Measurements from ENCODE around the gene NRIP1.

Gene NRIP1, protein sequence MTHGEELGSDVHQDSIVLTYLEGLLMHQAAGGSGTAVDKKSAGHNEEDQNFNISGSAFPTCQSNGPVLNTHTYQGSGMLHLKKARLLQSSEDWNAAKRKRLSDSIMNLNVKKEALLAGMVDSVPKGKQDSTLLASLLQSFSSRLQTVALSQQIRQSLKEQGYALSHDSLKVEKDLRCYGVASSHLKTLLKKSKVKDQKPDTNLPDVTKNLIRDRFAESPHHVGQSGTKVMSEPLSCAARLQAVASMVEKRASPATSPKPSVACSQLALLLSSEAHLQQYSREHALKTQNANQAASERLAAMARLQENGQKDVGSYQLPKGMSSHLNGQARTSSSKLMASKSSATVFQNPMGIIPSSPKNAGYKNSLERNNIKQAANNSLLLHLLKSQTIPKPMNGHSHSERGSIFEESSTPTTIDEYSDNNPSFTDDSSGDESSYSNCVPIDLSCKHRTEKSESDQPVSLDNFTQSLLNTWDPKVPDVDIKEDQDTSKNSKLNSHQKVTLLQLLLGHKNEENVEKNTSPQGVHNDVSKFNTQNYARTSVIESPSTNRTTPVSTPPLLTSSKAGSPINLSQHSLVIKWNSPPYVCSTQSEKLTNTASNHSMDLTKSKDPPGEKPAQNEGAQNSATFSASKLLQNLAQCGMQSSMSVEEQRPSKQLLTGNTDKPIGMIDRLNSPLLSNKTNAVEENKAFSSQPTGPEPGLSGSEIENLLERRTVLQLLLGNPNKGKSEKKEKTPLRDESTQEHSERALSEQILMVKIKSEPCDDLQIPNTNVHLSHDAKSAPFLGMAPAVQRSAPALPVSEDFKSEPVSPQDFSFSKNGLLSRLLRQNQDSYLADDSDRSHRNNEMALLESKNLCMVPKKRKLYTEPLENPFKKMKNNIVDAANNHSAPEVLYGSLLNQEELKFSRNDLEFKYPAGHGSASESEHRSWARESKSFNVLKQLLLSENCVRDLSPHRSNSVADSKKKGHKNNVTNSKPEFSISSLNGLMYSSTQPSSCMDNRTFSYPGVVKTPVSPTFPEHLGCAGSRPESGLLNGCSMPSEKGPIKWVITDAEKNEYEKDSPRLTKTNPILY (N-terminal part only)

DNA sequence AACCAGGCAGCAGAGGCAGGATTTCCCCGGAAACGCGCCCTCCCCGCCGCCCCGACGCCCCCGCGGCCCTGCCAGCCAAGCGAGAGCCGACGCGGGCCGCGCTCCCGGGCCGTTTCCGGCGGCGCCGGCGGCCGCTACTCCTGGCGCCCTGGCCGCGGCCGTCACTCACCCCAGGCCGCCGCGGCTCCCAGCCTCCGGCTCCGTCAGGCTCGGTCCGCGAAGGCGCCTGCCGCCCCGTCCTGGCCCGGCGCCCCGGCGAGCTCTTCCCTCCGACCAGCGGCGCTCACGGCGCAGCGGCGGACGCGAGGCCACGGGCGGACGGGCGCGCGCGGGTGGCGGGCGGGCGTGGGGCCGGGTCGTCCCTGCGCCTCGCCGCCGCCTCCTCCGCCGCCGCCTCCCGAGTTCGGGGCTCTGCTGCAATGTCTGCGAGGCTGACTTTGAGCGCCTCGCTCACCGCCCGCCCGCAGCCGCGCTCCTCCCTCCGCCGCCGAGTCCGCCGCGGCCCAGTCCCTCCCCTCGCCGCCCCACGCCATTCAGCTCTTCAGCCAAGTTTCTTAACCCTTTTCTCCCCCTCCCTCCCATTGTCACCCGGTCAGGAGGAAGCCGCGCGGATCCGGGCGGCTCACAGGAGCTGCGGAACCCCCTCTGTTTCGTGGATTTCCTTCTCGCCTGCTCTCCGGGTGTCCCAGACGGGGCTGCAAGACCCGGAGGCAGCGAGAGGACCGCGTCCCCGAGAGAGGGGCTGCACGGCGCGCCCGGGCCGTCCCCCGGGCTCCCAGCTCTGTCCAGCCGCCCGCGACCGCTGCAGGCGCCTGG lies at the start of gene NRIP1:
NRIP1 (minus strand) TSS at position 425 of the 816 bp plus-strand sequence. CDS start 96,808 bp downstream, outside the sequence.
- peak; percentile 72 for DNase-seq

DNA sequence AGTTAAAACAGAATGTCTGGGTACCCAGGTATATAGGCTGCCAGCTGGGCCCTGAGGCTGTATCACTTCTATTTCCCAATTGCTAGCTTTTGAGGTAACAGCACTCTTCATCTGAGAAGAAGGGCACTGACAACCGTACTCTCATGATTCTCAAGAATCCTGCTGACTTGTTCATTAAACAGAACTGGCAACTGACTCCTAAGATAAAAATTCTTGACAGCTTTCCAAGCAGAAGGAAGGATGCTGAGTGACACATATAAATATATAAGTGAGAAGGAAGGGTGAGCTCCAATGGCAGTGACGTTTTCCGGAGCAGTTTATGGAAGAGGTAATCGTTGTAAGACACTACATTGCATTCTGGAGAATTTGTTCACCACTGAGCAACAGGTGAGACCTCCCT lies 48.1 kb upstream of the NRIP1 start:
- no peak for DNase-seq

DNA sequence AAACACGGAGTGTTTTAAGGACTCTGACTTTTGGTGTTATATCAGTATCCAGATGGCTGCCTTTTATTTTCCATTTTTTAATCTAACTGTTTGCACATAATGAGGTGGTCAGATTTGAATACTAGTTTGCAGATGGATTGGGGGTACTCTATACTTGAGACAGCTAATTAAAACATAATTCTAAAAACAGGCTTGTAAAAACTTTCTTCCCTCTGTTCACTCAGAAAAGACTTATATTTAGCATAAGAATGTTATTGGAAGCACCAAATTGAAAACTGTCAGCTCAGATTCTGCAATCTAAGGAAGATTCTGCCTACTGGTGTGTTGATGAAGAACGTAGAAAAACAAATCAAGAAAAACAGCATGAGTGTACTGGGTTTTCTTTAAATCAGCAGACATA lies 44.0 kb upstream of the NRIP1 start:
- no peak for DNase-seq

DNA sequence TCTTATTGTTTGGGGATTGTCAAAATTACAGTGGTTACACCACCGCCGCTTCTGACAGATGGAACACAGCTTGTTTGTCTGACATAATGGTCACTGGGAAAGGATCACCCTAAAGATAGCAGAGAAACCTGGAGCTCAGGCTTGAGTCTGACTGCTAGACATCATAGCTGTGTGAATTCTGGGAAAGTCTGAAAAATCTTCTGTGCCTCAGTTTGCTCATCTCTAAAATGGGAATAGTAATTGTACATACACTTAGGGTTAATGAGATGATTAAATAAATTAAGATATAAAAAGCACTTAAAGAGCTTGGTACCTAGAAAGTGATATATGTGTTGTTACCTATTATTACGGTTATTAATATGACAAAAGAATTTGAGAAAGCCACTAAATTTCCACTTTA lies 39.7 kb upstream of the NRIP1 start:
- DNase-seq: no peak

DNA sequence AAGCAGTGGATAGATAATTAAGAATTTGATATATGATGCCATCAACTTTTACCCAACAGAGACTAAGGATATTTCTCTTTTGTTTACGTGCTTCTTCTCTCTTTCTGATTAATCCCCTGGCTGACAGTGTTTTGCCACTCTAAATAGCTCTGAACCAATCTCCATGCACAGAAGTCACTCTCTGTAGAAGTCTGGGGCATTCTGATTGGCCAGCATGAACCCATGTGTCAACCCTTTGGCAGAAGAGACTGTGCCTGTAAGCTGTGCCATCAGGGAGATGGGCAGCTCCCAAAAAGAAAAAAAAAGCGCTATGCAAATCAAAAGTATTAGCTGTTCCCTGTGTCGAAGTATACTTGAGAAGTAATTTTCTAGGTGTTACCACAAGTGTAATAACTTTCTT lies 34.1 kb upstream of the NRIP1 start:
- DNase-seq: no peak

DNA sequence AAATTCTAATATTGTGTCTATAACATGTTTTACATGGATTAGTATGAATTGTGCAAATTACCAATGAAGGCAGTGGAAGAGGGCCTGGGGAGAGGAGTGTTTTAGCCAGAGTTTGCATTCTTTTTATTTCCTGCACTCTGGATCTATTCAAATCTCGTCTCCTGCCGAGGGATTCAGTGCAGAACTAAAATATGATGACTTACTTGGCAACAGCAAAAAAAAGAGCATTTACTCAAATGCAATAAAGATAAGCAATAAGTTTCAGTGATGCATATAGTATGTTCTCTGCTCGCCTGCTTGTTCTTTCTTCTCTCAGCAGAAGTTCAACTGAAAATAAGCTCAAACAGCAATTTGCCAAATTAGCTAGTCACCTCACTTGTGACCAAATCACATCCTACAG lies 33.4 kb upstream of the NRIP1 start:
- no peak for DNase-seq

DNA sequence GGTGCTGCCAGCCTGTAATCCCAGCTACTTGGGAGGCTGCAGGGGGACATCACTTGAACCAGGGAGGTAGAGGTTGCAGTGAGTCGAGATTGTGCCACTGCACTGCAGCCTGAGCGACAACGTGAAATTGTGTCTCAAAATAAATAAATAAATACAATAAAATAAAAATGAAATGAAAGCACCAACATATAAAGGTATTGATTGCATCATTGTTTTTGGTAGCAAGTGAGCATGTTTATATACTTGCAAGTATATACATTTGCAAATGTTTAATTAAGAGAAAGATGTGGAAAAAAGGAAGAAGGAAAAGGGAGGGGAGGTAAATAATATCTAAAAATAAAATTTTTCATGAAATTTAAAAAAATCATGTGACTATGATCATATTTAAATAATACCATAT lies 32.8 kb upstream of the NRIP1 start:
- no peak for DNase-seq

DNA sequence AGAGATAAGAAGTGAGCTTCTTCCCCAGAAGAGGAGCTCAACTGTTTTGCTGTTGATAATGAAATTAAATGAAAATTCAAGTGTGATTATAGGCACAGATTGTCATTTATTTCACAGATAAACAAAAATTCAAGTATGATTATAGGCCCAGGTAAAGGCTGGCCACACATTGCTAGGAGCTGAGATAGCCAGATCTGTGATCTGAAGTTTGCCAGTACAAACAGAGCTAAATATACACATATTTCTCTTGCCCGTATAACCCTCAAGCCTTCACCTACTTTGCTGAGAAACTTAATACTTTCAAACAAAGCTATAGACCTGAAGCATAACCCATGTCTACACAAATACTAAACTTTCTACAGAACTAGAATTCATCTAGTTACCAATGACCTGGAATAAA lies 31.3 kb upstream of the NRIP1 start:
- DNase-seq: no peak

DNA sequence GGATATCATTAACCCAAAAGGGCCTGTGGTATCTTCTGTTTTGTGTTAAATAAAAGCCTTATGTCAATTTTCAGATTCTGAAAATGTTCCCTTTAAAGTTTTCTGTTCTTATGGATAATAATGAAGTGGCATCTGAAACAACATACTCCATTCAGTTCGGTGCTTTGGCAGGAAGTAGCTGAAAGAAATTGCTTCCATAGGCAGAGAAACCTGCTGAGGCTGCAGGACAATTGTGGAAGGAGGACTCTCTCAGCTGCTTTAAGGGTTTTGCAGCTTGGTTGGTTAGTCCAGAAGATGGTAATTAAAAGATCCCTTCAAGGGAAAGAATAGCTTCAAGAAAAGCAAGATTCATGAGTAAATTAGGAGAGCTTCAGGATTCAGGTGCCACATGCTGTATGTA lies 30.5 kb upstream of the NRIP1 start:
- no peak for DNase-seq

DNA sequence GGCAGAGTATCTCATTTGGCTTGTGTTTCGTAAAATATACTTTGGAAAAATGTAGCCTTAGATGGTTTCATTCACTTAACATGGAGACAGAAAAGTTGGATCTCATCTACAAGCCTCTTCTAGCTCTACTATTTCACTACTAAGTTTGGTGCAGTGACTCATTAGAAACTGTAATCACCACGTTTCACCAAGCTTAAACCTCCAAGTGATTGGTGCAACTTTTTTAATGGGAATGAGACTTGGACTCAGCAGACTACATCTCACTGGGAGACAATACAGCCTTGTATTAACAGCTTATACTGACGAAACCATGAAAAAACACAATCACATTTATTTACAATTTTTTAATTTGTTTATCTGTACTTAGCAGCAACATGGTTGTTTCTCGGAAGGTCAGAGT lies 29.9 kb upstream of the NRIP1 start:
- DNase-seq: no peak

DNA sequence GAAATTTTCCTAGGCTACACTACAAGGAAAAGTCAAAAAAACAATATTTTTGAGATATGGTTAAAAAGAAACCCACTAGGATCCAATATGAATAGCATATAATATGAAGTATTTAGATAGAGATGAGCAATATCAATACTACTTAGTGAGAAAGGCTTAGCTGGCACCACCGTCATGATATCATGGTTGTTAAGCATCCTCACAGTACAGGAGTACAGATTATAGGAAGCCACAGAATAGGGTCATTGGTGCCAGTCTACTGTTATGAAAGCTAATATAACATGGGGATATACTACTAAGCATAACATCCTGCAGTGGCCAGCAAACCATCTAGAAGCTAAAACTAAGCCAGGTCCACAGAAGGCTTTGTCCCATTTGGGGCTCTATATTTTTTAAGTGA lies 28.4 kb upstream of the NRIP1 start:
- no peak for DNase-seq

DNA sequence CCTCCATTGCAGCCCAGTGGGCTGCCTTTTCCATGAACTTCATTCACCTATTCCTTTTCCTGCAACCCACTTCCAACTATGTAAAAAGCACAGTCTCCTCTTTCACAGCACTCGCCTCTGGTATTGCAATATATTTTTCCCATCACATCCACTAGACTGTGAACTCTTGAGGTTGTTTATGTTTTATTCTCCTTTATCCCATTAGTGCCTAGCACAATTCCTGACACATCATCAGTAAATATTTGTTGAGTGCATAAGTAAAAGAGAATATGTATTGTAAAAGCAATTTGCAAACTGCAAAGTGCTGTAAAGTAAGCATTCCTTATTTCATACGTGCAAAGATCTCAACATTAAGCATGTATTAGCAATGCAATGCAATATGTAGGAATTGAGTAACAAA lies 27.9 kb upstream of the NRIP1 start:
- no peak for DNase-seq

DNA sequence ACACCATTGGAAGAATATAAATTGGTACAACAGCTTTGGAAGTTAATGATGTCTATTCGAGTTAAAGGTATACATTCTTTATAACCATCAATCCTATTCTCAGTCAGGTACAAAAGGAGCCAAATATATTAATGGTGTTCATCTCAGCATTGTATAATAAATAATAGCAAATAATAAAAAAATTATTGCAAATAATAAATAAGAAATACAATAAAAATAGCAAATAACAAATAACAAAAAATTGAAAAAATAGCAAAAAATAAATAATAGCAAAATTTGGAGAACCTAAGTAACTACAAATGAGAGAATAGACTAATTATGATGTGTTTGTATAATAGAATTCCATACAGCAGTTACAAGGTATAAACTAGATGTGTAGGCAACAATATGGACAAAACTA lies 25.6 kb upstream of the NRIP1 start:
- no peak for DNase-seq

DNA sequence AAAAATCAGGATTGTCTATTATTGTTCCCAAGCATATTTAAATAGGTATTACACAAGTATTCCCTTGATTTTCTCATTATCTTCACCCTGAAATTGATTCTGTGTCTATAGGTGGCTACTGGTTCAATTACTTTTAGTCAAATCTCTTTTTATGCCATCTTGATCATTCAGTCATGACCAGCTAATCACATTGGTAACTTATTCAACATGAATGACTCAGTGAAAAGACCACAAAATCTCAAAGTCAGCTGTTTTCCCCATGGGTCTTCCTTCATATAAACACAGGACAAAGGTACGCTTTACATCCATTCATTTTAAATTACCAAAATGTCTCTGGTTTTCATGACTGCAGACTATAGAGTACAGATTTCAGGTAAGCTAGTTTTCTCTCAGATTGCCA lies 23.7 kb upstream of the NRIP1 start:
- DNase-seq: no peak

DNA sequence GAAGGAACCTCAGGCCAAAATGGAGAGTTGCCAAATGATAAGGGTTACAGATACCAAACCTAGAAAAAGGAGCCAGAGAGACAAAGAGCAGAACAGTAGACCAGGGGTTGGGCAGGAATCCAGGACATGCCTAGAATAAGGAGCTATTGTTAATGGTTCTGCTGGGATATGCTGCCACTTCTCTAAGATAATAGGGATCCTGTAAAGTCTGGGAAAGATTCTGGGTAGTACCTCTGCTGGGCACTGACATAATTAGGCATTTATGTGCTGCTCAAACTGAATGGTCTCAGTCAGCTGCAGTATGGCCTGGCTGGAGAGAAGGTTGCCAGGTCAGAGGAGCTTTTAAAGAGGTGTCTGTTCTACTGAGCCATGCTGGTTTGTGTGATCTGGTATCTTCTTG lies 19.9 kb upstream of the NRIP1 start:
- no peak for DNase-seq

DNA sequence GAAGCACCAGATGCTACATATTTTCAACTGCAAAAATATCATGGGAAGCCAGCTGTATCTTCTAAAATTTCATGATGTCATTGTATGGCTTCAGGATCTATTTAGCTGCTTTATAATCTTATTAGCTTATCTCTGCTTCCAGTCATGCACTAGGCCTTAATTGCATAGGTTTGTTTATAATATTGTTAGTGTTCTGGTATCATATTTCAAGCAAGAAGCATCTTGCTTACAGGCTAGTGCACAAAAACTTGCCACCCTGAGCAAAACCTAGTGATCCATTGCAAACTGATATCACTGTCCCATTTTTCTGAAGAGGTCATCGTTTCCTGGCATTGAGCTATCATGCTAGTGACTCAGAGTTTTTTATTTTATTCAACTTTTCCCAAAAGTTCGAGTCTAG lies 15.7 kb upstream of the NRIP1 start:
- no peak for DNase-seq

DNA sequence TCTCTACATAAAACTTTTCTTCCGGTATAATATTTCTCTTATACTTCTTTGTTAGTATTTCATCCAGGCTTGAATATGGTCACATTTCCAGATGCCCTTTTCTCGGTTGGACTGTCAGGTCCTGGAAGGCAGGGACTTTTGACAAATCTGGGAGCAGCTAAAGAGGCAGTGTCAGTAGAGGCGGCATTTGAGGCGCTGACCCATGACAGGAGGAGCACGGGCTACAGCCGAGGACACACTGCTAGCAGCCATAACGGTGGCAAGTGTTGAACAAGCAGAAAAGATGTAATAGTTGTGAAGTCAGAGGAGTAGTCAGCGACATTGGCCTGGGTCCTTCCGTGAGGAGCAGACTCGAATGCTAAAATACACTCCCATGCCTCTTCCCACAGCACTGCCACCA lies 14.5 kb upstream of the NRIP1 start:
- DNase-seq: no peak

DNA sequence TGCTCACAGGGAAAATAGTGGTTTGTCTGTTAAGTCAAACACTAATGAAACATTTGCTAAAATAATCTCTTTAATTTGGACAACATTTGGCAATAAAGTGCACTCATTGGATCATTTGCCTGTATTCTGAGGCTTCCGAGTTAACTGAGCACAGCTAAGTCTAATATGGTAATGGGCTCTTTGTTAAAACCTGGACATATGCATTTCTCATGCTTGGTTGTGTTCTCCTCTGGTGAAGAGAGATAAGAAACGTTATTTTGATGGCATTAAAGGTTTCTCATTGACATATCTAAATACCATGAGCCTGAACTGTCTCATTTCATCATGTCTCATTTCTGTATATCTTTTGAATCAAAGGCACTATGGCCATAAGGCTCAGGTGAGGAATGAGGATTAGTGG lies 13.4 kb upstream of the NRIP1 start:
- no peak for DNase-seq

DNA sequence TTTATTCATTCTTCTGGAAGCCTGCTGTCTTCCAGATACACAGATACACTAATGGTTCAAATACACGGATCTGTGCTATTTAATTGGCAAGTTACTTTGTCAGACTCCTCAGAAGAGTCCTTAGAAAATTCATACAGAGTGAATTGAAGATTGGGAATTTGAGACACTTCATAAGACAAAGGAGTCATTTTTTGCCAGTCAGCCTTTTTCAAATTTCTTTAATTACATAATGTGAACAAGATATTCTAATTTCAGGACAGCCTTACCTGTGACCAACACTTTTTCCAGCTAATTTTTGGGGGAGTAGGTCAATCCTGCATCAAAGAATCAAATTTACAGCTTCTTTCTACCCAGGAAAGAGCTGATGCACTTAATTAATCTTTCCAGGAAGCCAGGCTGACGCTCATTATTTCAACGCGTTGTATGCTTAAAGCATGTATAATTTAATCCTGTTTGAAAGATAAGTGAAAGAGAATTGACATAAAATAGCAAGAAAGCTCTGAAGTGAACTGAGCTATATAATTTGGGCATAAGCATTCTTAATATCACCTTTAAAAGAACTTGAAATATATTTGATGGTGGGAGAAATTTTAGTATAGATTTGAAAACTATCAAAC lies 12.8 kb upstream of the NRIP1 start:
- DNase-seq: no peak

DNA sequence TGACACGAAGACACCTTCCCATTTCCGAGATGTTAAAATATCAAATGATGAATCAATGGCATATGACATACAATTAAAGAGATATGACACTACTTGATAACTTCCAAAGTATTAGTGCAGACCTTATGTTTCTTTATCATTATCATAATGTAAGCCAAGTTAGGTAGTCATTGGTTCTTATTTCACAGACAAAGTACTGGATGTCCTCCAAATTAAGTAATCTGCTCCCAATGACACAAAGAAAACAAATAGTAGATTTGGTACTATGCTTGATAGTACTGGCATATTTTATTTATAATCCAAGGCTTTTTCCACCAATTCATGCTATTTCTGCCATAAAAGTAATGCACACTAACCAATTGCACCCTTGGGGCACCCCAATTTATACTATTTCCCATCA lies 11.9 kb upstream of the NRIP1 start:
- DNase-seq: no peak

DNA sequence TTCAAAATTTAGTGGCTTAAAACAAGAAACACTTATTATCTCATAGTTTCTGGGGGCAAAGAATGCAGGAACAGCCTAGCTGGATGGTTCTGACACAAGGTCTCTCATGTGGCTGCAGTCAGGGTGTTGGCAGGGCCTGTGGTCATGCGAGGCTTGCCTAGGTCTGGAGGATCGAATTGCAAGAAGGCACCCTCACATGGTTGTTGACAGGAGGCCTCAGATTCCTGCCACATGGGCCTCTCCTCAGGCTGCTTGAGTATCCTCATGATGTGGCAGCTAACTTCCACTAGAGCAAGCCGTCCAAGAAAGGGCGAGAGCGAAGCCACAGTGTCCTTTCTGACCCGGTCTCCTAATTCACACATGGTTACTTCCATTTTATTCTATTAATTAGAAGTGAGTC lies 6.2 kb upstream of the NRIP1 start:
- DNase-seq: no peak

DNA sequence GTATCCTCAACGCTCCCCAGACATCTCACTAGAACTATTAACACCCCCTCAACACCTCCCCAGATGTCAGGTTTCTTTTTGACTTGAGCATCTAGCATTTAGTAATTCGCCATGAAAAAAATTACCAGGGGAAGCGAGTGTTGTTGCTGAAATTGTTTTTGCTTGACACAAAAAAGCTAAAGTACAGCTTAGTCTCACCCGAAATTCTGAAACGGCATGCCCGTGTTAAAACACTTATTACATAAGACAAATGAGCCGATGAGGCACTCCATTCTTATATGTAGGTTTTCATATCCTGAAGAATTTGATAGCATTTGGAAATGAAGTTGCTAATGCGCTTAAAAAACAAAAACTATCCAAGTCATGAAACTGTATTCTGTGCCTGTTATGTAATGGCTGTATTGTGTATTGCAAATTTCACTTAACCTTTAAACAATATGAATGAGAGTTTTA lies 1.3 kb upstream of the NRIP1 start:
- no peak for DNase-seq
